Activated naive CD8-positive, alpha-beta T cell treated with anti-CD3 and anti-CD28 coated beads, Interleukin-2, amount 50 U/mL, for 16 hours (primary cell): ENCODE measurements around the gene PTGDS.

Experiments
- DNase-seq: peaks from one replicate; pipeline ENCODE4 v3.0.0-alpha.2; 2020; ENCODE audit warnings: low read depth, low spot score

Gene PTGDS

GRCh38 chr9:136973618-136974617, 3.4 kb upstream of the PTGDS start:
- DNase-seq, result no peak

- no peak for DNase-seq
Observed at GRCh38 chr9:136974817-136975535, 2.3 kb upstream of the PTGDS start.

GRCh38 chr9:136975644-136976043, 1.7 kb upstream of the PTGDS start:
- DNase-seq, result no peak

- DNase-seq, result no peak
Observed at GRCh38 chr9:136977649-136978072, 357 bp downstream of the PTGDS start.

- peak; percentile 23 for DNase-seq
Observed at GRCh38 chr9:136978073-136978864, 965 bp downstream of the PTGDS start.

- DNase-seq, result no peak
Observed at GRCh38 chr9:136978865-136979544, 1.7 kb downstream of the PTGDS start.

- DNase-seq, result no peak
Observed at GRCh38 chr9:136979769-136980587, 2.7 kb downstream of the PTGDS start.

- DNase-seq, result no peak
Observed at GRCh38 chr9:136980669-136981478, 3.6 kb downstream of the PTGDS start.

GRCh38 chr9:136981588-136982231, 4.4 kb downstream of the PTGDS start:
- no peak for DNase-seq

- DNase-seq, result no peak
Observed at GRCh38 chr9:136982232-136983051, 5.1 kb downstream of the PTGDS start, which contains the start of gene LCNL1. Gene LCNL1 (plus strand): TSS chr9:136982993. CDS start chr9:136983587, 594 bp downstream.

- DNase-seq, result no peak
Observed at GRCh38 chr9:136983167-136983566, 5.9 kb downstream of the PTGDS start.

GRCh38 chr9:136983656-136984314, 6.5 kb downstream of the PTGDS start:
- DNase-seq, result no peak

GRCh38 chr9:136984464-136985026, 7.2 kb downstream of the PTGDS start:
- no peak for DNase-seq

- no peak for DNase-seq
Observed at GRCh38 chr9:136985027-136985602, 7.8 kb downstream of the PTGDS start.

GRCh38 chr9:136985853-136986252, 8.5 kb downstream of the PTGDS start:
- DNase-seq, result no peak

GRCh38 chr9:136988872-136989271, 11.6 kb downstream of the PTGDS start:
- DNase-seq, result no peak
